ENCODE measurements around the gene RAPSN. TPM values are rescaled to one million over a fixed set of nuclear protein-coding genes. Genes with fewer than 3 reads are reported as not detected.
A peak's percentile ranks its signal among the peaks of the same experiment; 100 is the strongest.

RAPSN gene
- 1 to 10 TPM; 1.1 to 1.7 TPM for total RNA-seq

DNA sequence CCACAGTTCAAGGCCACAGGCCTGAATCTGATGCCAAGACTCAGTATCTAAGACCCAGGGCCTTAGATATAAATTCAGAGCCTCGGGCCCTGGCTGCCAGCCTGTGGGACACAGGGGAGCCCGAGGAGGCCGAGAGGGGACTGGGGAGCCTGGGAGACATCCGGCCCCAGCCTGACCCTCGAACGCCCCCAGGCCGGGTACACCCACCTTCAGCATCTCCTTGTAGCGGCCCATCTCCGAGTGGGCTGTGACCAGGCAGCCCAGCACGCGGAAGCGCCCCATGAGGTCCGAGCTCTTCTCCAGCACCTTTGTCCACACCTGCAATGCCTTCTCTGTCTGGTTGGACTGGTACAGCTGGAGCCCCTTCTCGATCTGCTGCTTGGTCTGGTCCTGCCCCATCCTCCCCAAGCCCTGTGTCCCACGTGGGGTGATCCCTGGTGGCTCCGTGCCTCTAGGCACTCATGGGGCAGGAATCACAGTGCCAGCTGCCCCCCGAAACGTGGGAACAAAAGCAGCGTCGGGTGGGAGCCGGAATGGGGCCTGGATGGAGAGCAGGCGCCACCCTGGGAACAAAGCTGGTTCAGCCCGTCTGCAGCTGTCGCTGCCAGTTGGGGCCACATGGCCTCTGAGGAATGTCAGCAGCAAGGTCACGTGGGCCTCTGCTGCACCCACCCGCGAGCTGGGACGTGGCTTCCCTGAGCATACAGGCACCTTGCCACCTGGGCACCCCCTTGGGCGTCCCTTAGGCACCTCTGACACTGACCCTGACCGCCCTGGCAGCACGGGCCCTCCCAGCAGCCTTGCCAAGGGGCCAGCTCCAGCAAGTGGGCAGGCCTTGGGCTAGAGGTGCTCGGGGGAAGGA lies at the start of gene RAPSN:
Gene RAPSN, minus strand, starts transcription at position 571 of the 862 bp plus-strand sequence. Its CDS starts 172 bp downstream, at position 399.
- H3K27me3 Mint-ChIP-seq, result no peaks in the 10 kb centered on the region
- H3K4me1 Mint-ChIP-seq, result peaks cover 5% of the 10 kb centered on the region
- no peaks in the 10 kb centered on the region for H3K9me3 Mint-ChIP-seq
- peak within 1 kb of the TSS; percentile 20 for H3K27ac Mint-ChIP-seq
- no peaks in the 10 kb centered on the region for H3K36me3 Mint-ChIP-seq (ENCODE audit: low read depth)
- H3K4me3 Mint-ChIP-seq, result no peak within 1 kb of the TSS
- no peak for ATAC-seq (replicated peaks)

DNA sequence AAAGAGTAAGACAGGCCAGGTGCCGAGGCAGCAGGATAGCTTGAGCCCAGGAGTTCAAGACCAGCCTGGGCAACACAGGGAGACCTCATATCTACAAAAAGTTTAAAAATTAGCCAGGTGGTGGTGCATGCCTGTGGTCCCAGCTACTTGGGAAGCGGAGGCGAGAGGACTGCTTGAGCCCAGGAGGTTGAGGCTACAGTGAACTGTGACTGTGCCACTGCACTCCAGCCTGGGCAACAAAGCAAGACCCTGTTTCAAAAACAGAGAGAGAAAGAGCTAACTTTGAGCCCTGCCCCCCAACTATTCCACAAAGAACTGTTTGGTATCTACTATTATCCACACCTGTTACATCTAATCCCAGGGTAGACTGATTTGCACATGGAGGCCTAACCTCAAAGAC lies 49.2 kb upstream of the RAPSN start:
- no peak overlapping the region for H3K27ac Mint-ChIP-seq
- H3K36me3 Mint-ChIP-seq (ENCODE audit: low read depth), result peaks cover 44% of the 10 kb centered on the region
- H3K27me3 Mint-ChIP-seq, result no peaks in the 10 kb centered on the region

DNA sequence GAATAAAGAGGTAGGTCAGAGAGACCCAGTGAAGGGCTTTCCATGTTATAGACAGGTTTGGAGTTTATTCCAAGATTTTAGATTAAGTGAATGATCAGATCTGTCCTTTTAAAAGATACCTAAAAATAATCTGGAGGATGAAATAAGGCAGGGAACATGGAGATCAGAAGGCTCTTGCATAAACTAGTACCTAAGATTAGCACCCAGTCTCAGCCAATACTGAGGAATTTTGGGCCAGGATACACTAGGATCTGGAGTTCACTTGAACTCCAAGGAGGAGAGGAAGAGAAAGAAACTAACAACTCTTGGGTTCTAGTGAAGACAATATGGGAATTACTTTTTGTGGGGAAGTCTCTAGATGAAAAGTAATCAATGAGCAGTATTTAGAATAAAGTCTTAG lies 47.9 kb upstream of the RAPSN start:
- Mint-ChIP-seq H3K4me3 (no peak overlapping the region), H3K9me3 (no peaks in the 10 kb centered on the region), H3K36me3 (ENCODE audit: low read depth) (peaks cover 42% of the 10 kb centered on the region), H3K27me3 (no peaks in the 10 kb centered on the region), H3K27ac (no peak overlapping the region), H3K4me1 (peaks cover 24% of the 10 kb centered on the region)
- no peak for ATAC-seq (replicated peaks)

More for the DNA sequence above, 49.2 kb upstream of the RAPSN start:
- Mint-ChIP-seq H3K9me3 (no peaks in the 10 kb centered on the region), H3K4me1 (peaks cover 23% of the 10 kb centered on the region), H3K4me3 (no peak overlapping the region)
- no peak for ATAC-seq (replicated peaks)

DNA sequence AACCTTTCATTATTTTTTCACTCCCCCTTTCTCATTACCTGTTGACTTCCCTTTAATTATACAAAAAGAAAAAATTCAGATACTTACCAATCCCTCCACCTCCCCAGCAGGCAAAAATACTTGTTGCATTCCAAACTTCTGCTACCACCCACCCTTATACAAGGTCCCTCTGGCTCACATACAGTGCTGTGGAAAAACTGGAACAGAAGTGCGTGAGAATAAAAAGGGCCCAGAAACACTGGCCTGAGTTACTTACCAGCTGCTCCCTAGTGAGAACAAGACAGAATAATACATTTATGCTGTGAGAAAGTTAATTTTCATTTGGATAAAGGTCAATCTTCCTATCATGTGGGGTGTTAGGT lies 46.9 kb upstream of the RAPSN start:
- Mint-ChIP-seq H3K4me1 (peaks cover 24% of the 10 kb centered on the region), H3K4me3 (no peak overlapping the region), H3K27ac (no peak overlapping the region), H3K36me3 (ENCODE audit: low read depth) (peaks cover 34% of the 10 kb centered on the region), H3K9me3 (no peaks in the 10 kb centered on the region), H3K27me3 (no peaks in the 10 kb centered on the region)
- ATAC-seq (replicated peaks), result no peak

GRCh38 chr11:47495011-47495855 lies 46.3 kb upstream of the RAPSN start:
- Mint-ChIP-seq H3K9me3 (no peaks in the 10 kb centered on the region), H3K36me3 (ENCODE audit: low read depth) (peaks cover 29% of the 10 kb centered on the region), H3K4me1 (peaks cover 19% of the 10 kb centered on the region), H3K4me3 (no peak overlapping the region), H3K27me3 (no peaks in the 10 kb centered on the region), H3K27ac (no peak overlapping the region)
- ATAC-seq (replicated peaks), result no peak

GRCh38 chr11:47489395-47489755 lies 40.4 kb upstream of the RAPSN start:
- no peak for ATAC-seq (replicated peaks)
- Mint-ChIP-seq H3K27me3 (no peaks in the 10 kb centered on the region), H3K9me3 (no peaks in the 10 kb centered on the region), H3K36me3 (ENCODE audit: low read depth) (peaks cover 72% of the 10 kb centered on the region), H3K4me3 (no peak overlapping the region), H3K4me1 (peaks cover 16% of the 10 kb centered on the region), H3K27ac (peak overlapping the region; percentile 84)

DNA sequence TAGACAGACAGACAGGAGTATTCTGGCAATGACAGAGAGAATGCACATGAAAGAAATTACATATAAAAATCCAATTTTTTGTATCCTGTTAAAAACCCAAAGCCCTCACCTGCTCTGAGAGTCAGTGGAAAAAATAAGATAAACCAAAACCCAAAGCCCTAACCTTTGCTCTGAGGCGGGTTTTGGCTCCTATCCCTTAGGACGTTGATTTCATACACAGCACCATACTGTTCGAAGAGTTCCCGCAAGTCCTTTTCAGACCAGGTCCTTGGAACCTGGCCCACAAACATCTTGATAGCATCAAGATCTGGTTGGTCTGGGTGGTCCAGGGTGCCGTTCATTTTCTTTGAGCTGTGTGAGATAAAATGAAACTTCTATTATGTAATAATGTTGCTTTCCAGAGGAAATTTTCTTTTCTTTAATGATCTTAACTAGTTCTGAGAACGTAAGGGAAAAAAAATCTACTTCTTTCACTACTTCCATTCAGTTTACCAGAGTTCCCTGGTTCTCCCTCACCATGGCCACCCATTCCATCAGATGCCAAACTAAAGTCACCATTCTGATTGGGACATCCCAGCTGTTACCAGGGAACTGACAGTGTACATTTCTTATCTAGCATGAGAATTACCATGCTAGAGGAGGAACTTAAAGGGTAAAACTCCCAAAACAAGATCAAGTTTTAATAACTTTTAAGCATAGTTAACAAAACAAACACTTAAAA lies 39.9 kb upstream of the RAPSN start:
- Mint-ChIP-seq H3K27me3 (no peaks in the 10 kb centered on the region), H3K4me3 (no peak overlapping the region), H3K4me1 (peaks cover 12% of the 10 kb centered on the region), H3K36me3 (ENCODE audit: low read depth) (peaks cover 78% of the 10 kb centered on the region), H3K9me3 (no peaks in the 10 kb centered on the region), H3K27ac (peak overlapping the region; percentile 84)
- ATAC-seq (replicated peaks), result no peak

DNA sequence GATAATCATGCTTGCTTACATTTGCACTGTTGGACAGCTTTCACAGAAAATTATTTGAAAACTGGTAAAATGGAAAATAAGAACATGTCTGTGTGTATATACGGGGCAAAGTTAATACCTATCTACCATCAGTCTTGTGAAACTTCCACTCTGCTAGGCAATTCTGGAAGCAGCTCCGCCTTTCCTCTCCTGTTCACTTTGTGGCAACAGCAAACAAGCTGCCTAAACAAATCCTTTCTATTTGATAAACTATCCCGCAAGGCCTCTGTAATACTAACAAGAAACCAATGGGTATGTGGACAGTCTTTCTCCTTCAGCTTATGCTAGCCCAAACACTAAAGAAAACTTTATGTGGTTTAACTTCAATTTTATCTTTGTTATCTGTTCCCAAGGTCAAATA lies 39.2 kb upstream of the RAPSN start:
- H3K4me3 Mint-ChIP-seq, result no peak overlapping the region
- no peaks in the 10 kb centered on the region for H3K9me3 Mint-ChIP-seq
- H3K27me3 Mint-ChIP-seq, result no peaks in the 10 kb centered on the region
- peaks cover 10% of the 10 kb centered on the region for H3K4me1 Mint-ChIP-seq
- peaks cover 83% of the 10 kb centered on the region for H3K36me3 Mint-ChIP-seq (ENCODE audit: low read depth)
- H3K27ac Mint-ChIP-seq, result peak overlapping the region; percentile 84
- no peak for ATAC-seq (replicated peaks)

GRCh38 chr11:47487421-47487820 lies 38.5 kb upstream of the RAPSN start:
- H3K4me3 Mint-ChIP-seq, result no peak overlapping the region
- H3K27me3 Mint-ChIP-seq, result no peaks in the 10 kb centered on the region
- H3K9me3 Mint-ChIP-seq, result no peaks in the 10 kb centered on the region
- no peak for ATAC-seq (replicated peaks)
- peaks cover 4% of the 10 kb centered on the region for H3K4me1 Mint-ChIP-seq
- H3K27ac Mint-ChIP-seq, result peak overlapping the region; percentile 84
- H3K36me3 Mint-ChIP-seq (ENCODE audit: low read depth), result peaks cover 83% of the 10 kb centered on the region

GRCh38 chr11:47485107-47485506 lies 36.2 kb upstream of the RAPSN start:
- H3K4me3 Mint-ChIP-seq, result no peak overlapping the region

GRCh38 chr11:47483457-47483856 lies 34.5 kb upstream of the RAPSN start:
- Mint-ChIP-seq H3K27me3 (no peaks in the 10 kb centered on the region), H3K4me3 (no peak overlapping the region), H3K9me3 (no peaks in the 10 kb centered on the region), H3K27ac (peak overlapping the region; percentile 13), H3K4me1 (peaks cover 4% of the 10 kb centered on the region), H3K36me3 (ENCODE audit: low read depth) (peaks cover 99% of the 10 kb centered on the region)
- ATAC-seq (replicated peaks), result no peak

More at GRCh38 chr11:47485107-47485506, 36.2 kb upstream of the RAPSN start:
- H3K9me3 Mint-ChIP-seq, result no peaks in the 10 kb centered on the region
- peaks cover 4% of the 10 kb centered on the region for H3K4me1 Mint-ChIP-seq
- H3K27ac Mint-ChIP-seq, result no peak overlapping the region
- no peaks in the 10 kb centered on the region for H3K27me3 Mint-ChIP-seq
- no peak for ATAC-seq (replicated peaks)
- peaks cover 99% of the 10 kb centered on the region for H3K36me3 Mint-ChIP-seq (ENCODE audit: low read depth)

GRCh38 chr11:47480762-47481161 lies 31.8 kb upstream of the RAPSN start:
- Mint-ChIP-seq H3K27ac (no peak overlapping the region), H3K4me3 (no peak overlapping the region)

GRCh38 chr11:47478651-47479329 lies 29.9 kb upstream of the RAPSN start:
- H3K4me1 Mint-ChIP-seq, result peaks cover 5% of the 10 kb centered on the region
- ATAC-seq (replicated peaks), result no peak
- H3K27me3 Mint-ChIP-seq, result no peaks in the 10 kb centered on the region
- H3K36me3 Mint-ChIP-seq (ENCODE audit: low read depth), result peaks cover 100% of the 10 kb centered on the region
- no peak overlapping the region for H3K27ac Mint-ChIP-seq
- no peaks in the 10 kb centered on the region for H3K9me3 Mint-ChIP-seq
- no peak overlapping the region for H3K4me3 Mint-ChIP-seq

More at GRCh38 chr11:47480762-47481161, 31.8 kb upstream of the RAPSN start:
- Mint-ChIP-seq H3K4me1 (peaks cover 5% of the 10 kb centered on the region), H3K27me3 (no peaks in the 10 kb centered on the region), H3K9me3 (no peaks in the 10 kb centered on the region), H3K36me3 (ENCODE audit: low read depth) (peaks cover 99% of the 10 kb centered on the region)
- no peak for ATAC-seq (replicated peaks)

GRCh38 chr11:47477753-47478152 lies 28.8 kb upstream of the RAPSN start:
- Mint-ChIP-seq H3K4me1 (peaks cover 5% of the 10 kb centered on the region), H3K9me3 (no peaks in the 10 kb centered on the region)

More at GRCh38 chr11:47477753-47478152, 28.8 kb upstream of the RAPSN start:
- Mint-ChIP-seq H3K27ac (peak overlapping the region; percentile 87), H3K27me3 (no peaks in the 10 kb centered on the region), H3K4me3 (no peak overlapping the region), H3K36me3 (ENCODE audit: low read depth) (peaks cover 100% of the 10 kb centered on the region)
- ATAC-seq (replicated peaks), result no peak
